CD4-positive, alpha-beta memory T cell (primary cell): Measurements from ENCODE around the gene ANO1. TPM values are rescaled to one million over a fixed set of nuclear protein-coding genes. Genes with fewer than 3 reads are reported as not detected.

ENCODE experiments used
- CTCF ChIA-PET: fragments of 350-600 bp; sonication (Branson Sonifier 250); formaldehyde crosslinking; loops from one replicate; lab custom pipeline; 2021; ENCODE audit warnings: inconsistent platforms; ENCODE audit not compliant: partially characterized antibody; lab: Charles Lee
- POLR2A ChIA-PET: fragments of 350-600 bp; sonication (Branson Sonifier 250); formaldehyde crosslinking; loops from one replicate; lab custom pipeline; 2021; ENCODE audit not compliant: partially characterized antibody; lab: Charles Lee
- DNase-seq, 5 donors: peaks; one replicate each; pipeline versions ENCODE4 v3.0.0 to v3.0.0-alpha.2; 2020 to 2022; ENCODE audit warnings: mixed read lengths in 1 of 5
- H3K27ac ChIP-seq: one replicate; pipeline ENCODE4 v1.7.0; 2013; ENCODE audit warnings: low read depth, low read length
- H3K27me3 ChIP-seq: 2 replicates; pipeline ENCODE4 v1.7.0; 2013; ENCODE audit warnings: mild to moderate bottlenecking, low read length, moderate library complexity; ENCODE audit not compliant: insufficient read depth
- H3K36me3 ChIP-seq: 2 replicates; pipeline ENCODE4 v1.7.0; 2013; ENCODE audit warnings: mild to moderate bottlenecking, low read length, moderate library complexity; ENCODE audit not compliant: insufficient read depth
- H3K4me1 ChIP-seq: 2 replicates; pipeline ENCODE4 v1.7.0; 2013; ENCODE audit warnings: mild to moderate bottlenecking, low read length, moderate library complexity; ENCODE audit not compliant: insufficient read depth
- H3K4me3 ChIP-seq, 2 donors: one replicate each; pipeline ENCODE4 v1.7.0; 2013; ENCODE audit warnings: low read length in 2 of 2, mild to moderate bottlenecking in 1 of 2
- H3K9me3 ChIP-seq, 2 donors: one replicate each; pipeline ENCODE4 v1.7.0; 2013; ENCODE audit warnings: low read length in 2 of 2, control low read depth in 1 of 2; ENCODE audit not compliant: control insufficient read depth in 1 of 2
- H3K27ac Mint-ChIP-seq, 7 donors: one replicate each; pipeline ENCODE4 v1.8.0; 2020 to 2021; ENCODE audit warnings: mixed read lengths in 7 of 7, mild to moderate bottlenecking in 6 of 7, inconsistent platforms in 3 of 7, moderate library complexity in 3 of 7
- H3K27me3 Mint-ChIP-seq, 2 donors: one replicate each; pipeline ENCODE4 v1.8.0; 2020 to 2021; ENCODE audit warnings: mixed read lengths in 2 of 2
- H3K36me3 Mint-ChIP-seq, 2 donors: one replicate each; pipeline ENCODE4 v1.8.0; 2020 to 2021; ENCODE audit warnings: mixed read lengths in 2 of 2, inconsistent platforms in 1 of 2, mild to moderate bottlenecking in 1 of 2
- H3K4me1 Mint-ChIP-seq, 4 donors: one replicate each; pipeline ENCODE4 v1.8.0; 2020 to 2021; ENCODE audit warnings: mixed read lengths in 4 of 4, mild to moderate bottlenecking in 1 of 4
- H3K4me3 Mint-ChIP-seq, 8 donors: one replicate each; pipeline ENCODE4 v1.8.0; 2020 to 2021; ENCODE audit warnings: mixed read lengths in 8 of 8, mild to moderate bottlenecking in 7 of 8, moderate library complexity in 6 of 8, inconsistent platforms in 3 of 8
- H3K9me3 Mint-ChIP-seq, 8 donors: one replicate each; pipeline ENCODE4 v1.8.0; 2020 to 2021; ENCODE audit warnings: mixed read lengths in 8 of 8, mild to moderate bottlenecking in 5 of 8, inconsistent platforms in 3 of 8, moderate library complexity in 1 of 8
- intact Hi-C: fragments of 100-400 bp; cut with micrococcal nuclease; formaldehyde crosslinking; loops from one replicate; pipeline ENCODE4 v1.15.1; 2023
- polyA plus RNA-seq, 2 donors: library from polyadenylated mRNA; unstranded; fragments of 300-500 nt; fragmentation: Illumina TruSeq; gene quantifications; one replicate each; pipeline ENCODE4 v1.2.3, GENCODE V29; 2021
- total RNA-seq, 2 experiments: library from RNA; stranded (reverse); gene quantifications; one replicate each; pipeline ENCODE4 v1.2.3, GENCODE V29; 2021

ANO1 gene
- total and polyA plus RNA-seq, 4 experiments from 2014 or later: not detected

DNA sequence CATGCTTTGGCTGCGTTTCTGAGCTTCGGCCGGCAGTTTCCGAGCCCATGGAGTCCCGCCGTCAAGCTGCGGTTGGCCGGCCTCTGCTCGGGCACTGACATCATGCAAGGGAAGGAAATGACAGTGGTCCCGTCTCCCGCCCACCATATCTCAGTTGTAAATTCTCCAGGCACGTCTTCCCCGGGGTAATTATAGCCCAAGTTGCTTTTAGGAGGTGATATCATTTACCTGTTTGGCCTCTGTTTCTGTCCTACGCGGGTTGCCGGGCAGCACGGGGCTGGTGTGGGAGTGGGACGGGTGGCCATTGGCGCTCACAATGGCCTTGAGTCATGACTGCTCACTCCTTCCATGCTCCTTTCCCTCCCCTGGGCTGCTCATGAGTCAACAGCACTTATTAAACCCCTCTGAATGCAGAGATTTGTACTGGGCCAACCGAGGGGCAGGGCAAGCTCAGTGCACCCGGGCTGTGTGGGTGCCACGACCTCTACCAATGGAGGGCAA lies 4.2 kb upstream of the ANO1 start:
- intact Hi-C loops: no loop called here

DNA sequence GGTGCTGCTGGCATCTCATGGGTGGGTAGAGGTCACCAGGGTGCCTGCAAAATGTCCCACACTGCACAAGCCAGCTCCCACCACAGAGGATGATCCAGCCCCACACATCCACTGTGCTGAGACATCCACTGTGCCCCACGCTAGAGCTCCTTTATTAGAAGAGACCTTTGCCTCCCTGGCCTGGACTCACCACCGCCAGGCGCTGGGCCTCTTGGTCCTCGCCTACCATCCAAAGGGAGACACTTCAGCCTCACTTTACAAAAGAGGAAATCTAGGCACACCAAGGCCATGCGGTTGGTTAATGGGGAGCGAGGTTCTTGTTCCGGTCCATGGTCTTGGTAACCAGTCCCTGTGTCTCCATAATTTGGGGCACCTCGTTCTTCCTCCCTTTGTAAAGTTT lies 3.4 kb upstream of the ANO1 start:
- Mint-ChIP-seq H3K27me3 (peaks cover 41 to 55% of the 10 kb centered on the region in 2 donors), H3K4me1 (no peaks in the 10 kb centered on the region), H3K36me3 (no peaks in the 10 kb centered on the region), H3K27ac (no peak overlapping the region), H3K4me3 (no peak overlapping the region), H3K9me3 (peaks cover 0 to 2% (median 0%) of the 10 kb centered on the region in 8 donors)
- Histone ChIP-seq H3K4me3 (no peak overlapping the region), H3K27ac (no peak overlapping the region), H3K9me3 (no peaks in the 10 kb centered on the region), H3K4me1 (no peaks in the 10 kb centered on the region), H3K36me3 (no peaks in the 10 kb centered on the region), H3K27me3 (peaks cover 10% of the 10 kb centered on the region)
- ChIA-PET POLR2A (no interaction called here), CTCF (no interaction called here)
- no peak for DNase-seq
- intact Hi-C loops: no loop called here

More for the DNA sequence above, 4.2 kb upstream of the ANO1 start:
- Mint-ChIP-seq H3K36me3 (no peaks in the 10 kb centered on the region), H3K27ac (no peak overlapping the region), H3K4me1 (no peaks in the 10 kb centered on the region), H3K9me3 (peaks cover 0 to 2% (median 0%) of the 10 kb centered on the region in 8 donors), H3K4me3 (no peak overlapping the region), H3K27me3 (peaks cover 45 to 61% of the 10 kb centered on the region in 2 donors)
- ChIA-PET CTCF (interaction anchor here (0.6 kb wide), 1 partner anchor 84 kb away, joined by 3 read pairs; no protein-coding TSS in a partner anchor), POLR2A (no interaction called here)
- H3K36me3 ChIP-seq: no peaks in the 10 kb centered on the region
- no peaks in the 10 kb centered on the region for H3K4me1 ChIP-seq
- H3K27ac ChIP-seq: no peak overlapping the region
- DNase-seq: no peak
- no peaks in the 10 kb centered on the region for H3K9me3 ChIP-seq
- H3K4me3 ChIP-seq: no peak overlapping the region
- H3K27me3 ChIP-seq: peaks cover 14% of the 10 kb centered on the region

DNA sequence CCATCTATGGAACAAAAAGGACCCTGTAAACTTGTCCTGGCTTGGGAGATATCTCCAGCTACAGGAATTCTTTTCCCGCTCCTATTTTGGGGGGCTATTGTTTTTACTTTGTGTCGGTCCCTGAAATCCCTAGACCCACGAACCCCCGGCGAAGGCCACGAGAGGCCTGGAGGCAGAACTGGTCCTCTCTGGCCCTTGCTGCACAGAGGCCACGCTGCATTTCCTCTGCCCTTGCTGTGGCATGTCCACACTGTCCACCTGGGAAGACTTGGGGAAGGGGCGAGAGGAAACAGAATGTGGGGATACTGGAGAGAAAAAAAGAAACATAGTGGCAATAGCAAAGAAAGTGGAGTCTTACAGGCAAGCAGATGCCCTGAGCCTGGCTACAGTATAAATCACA lies 2.3 kb upstream of the ANO1 start:
- H3K27ac ChIP-seq: no peak overlapping the region
- peaks cover 7% of the 10 kb centered on the region for H3K27me3 ChIP-seq
- H3K27ac Mint-ChIP-seq: no peak overlapping the region
- no peak overlapping the region for H3K4me3 ChIP-seq
- no peaks in the 10 kb centered on the region for H3K9me3 ChIP-seq
- DNase-seq: no peak
- no peaks in the 10 kb centered on the region for H3K36me3 ChIP-seq
- intact Hi-C loops: no loop called here
- no peaks in the 10 kb centered on the region for H3K4me1 ChIP-seq
- H3K4me1 Mint-ChIP-seq: no peaks in the 10 kb centered on the region
- peaks cover 35 to 48% of the 10 kb centered on the region in 2 donors for H3K27me3 Mint-ChIP-seq
- H3K36me3 Mint-ChIP-seq: no peaks in the 10 kb centered on the region
- POLR2A ChIA-PET: no interaction called here
- H3K9me3 Mint-ChIP-seq: no peaks in the 10 kb centered on the region
- H3K4me3 Mint-ChIP-seq: no peak overlapping the region
- CTCF ChIA-PET: no interaction called here

DNA sequence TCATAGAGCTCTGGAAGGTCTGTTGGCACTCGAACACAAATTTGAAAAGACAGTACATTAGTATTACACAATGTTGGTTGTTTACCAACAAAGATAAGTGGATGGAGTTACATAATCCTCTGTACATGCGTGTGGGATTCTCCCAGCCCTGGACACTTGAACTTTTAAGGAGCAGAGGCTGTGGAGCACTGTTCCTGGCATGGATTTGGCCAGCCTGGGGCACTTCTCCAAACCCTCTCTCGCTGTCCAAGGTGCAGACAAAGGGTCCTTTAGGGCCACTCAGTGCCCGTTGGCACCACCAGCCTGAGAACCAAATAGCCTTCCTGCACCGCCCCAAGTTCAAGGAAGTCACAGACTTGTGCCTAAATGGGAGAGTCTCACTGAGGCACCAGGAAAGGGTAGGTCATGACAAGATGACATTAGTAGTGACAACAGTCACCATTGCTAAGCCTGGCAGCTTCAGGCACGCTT lies 1.6 kb upstream of the ANO1 start:
- no peak for DNase-seq
- H3K27me3 ChIP-seq: peaks cover 7% of the 10 kb centered on the region
- no peak overlapping the region for H3K4me3 ChIP-seq
- Mint-ChIP-seq H3K9me3 (no peaks in the 10 kb centered on the region), H3K36me3 (no peaks in the 10 kb centered on the region), H3K4me1 (no peaks in the 10 kb centered on the region), H3K4me3 (no peak overlapping the region), H3K27me3 (peaks cover 34 to 43% of the 10 kb centered on the region in 2 donors), H3K27ac (no peak overlapping the region)
- no peak overlapping the region for H3K27ac ChIP-seq
- intact Hi-C loops: no loop called here
- POLR2A ChIA-PET: no interaction called here
- H3K36me3 ChIP-seq: no peaks in the 10 kb centered on the region
- no peaks in the 10 kb centered on the region for H3K9me3 ChIP-seq
- CTCF ChIA-PET: no interaction called here
- H3K4me1 ChIP-seq: no peaks in the 10 kb centered on the region

DNA sequence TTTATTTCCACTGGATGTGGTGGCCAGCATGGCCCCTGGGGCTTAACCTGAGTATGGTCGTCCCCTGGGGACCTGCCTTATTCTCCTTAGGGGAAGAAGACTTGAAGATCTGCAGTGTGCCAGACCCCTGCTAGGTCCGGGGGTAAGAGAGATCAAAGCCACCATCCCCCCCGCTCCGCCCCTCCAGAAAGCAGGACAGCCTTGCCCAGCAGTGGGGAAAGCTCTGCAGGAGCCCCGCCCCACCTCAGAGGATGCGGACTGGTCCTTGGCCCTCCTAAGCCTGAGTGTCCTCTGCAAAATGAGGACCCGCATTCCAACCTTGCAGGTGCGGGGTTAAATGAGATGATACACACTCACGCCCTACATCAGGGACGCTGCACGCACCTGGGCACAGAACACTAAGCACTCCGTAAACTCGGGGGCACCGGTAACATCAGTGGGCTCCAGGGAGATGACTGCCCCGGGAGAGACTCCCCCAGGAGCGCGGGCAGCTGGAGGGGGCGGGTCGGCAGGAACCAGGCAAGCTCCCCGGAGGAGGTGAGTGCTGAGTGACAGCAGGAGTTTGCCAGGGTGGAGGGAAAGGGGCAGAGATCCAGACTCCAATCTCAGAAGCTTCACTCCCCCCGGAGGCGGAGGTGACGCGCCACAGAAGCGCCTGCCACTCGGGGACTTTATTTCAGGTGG lies 564 bp upstream of the ANO1 start:
- H3K36me3 ChIP-seq: no peaks in the 10 kb centered on the region
- Mint-ChIP-seq H3K27ac (no peak overlapping the region), H3K27me3 (peaks cover 28 to 37% of the 10 kb centered on the region in 2 donors), H3K36me3 (no peaks in the 10 kb centered on the region), H3K4me3 (no peak overlapping the region), H3K4me1 (no peaks in the 10 kb centered on the region), H3K9me3 (no peaks in the 10 kb centered on the region)
- ChIA-PET POLR2A (no interaction called here), CTCF (no interaction called here)
- no peak for DNase-seq
- peaks cover 7% of the 10 kb centered on the region for H3K27me3 ChIP-seq
- no peaks in the 10 kb centered on the region for H3K9me3 ChIP-seq
- H3K4me3 ChIP-seq: no peak overlapping the region
- H3K4me1 ChIP-seq: no peaks in the 10 kb centered on the region
- H3K27ac ChIP-seq: no peak overlapping the region
- intact Hi-C loops: no loop called here

DNA sequence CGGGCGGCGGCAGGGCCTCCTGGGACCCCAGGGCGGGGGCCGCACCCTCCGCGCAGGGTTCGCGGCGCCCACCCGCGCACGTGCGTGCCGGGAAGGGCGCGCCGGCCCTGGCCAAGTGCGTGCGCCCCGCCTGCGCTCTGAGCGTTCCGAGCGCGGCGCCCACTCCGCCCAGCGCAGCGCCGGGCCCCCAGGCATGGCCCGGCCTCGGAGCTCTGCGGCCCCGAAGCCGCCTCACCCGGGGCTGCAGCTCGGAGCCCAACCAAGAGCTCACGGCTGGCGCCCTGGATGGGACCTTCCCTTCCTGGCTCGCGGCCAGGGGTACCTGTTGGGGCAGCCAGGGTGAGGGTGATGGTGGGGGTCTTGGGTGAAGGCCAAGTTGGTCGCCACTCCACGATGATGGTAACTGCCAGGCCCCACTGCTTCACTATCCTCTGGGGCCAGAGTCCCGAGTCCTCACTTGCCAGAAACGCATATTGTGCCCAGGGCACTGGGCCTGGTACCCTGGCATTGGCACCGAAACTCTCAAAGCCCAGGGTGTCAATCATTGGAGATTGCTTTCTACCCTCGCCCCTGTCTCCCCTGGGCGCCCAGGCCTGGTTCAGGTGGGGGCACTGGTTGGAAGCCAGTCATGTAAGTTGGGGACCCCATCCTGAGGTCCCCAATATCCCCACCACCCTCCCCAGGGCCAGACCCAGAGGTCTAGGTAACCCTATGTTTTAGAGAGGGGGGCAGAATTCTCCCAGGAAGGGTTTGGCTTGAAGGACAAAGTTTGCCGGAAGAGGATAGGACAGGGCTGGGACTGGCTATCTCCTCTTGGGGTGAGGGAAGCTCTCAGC lies 882 bp downstream of the ANO1 start:
- Mint-ChIP-seq H3K9me3 (no peaks in the 10 kb centered on the region), H3K36me3 (no peaks in the 10 kb centered on the region), H3K27me3 (peaks cover 26% of the 10 kb centered on the region in 2 donors), H3K4me3 (no peak overlapping the region), H3K27ac (no peak overlapping the region), H3K4me1 (no peaks in the 10 kb centered on the region)
- H3K27ac ChIP-seq: no peak overlapping the region
- ChIA-PET CTCF (no interaction called here), POLR2A (no interaction called here)
- no peak for DNase-seq
- H3K4me3 ChIP-seq: no peak overlapping the region
- no peaks in the 10 kb centered on the region for H3K36me3 ChIP-seq
- no peaks in the 10 kb centered on the region for H3K27me3 ChIP-seq
- H3K9me3 ChIP-seq: no peaks in the 10 kb centered on the region
- intact Hi-C loops: no loop called here
- H3K4me1 ChIP-seq: no peaks in the 10 kb centered on the region

DNA sequence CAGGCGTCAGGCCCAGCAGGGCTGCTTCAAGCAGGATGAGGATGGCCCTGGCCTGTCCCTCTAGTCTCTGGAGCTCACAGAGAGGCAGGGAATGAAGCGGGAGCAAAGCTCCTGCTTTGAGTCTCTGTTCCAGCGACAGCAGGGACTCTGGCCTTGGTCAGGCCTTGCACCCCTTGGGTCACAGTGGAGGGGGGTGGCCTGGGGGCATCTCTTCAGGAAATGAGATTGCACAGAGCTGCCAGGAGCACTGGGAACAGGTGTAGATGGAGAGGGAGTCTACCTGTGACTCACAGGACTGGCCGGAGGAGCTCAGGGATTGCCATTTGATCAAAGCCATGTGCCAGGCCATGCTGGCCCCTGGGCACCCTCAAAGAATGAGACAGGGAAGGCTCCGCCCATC lies 1.6 kb downstream of the ANO1 start:
- Histone ChIP-seq H3K27me3 (no peaks in the 10 kb centered on the region), H3K4me3 (no peak overlapping the region), H3K27ac (no peak overlapping the region), H3K36me3 (no peaks in the 10 kb centered on the region), H3K4me1 (no peaks in the 10 kb centered on the region), H3K9me3 (no peaks in the 10 kb centered on the region)
- Mint-ChIP-seq H3K4me1 (no peaks in the 10 kb centered on the region), H3K27me3 (peaks cover 22 to 24% of the 10 kb centered on the region in 2 donors), H3K4me3 (no peak overlapping the region), H3K36me3 (no peaks in the 10 kb centered on the region), H3K27ac (no peak overlapping the region), H3K9me3 (no peaks in the 10 kb centered on the region)
- ChIA-PET POLR2A (no interaction called here), CTCF (no interaction called here)
- intact Hi-C loops: no loop called here
- no peak for DNase-seq
